IMR-90 (cell line): ENCODE data around the gene SYTL2. TPM values are rescaled to one million over a fixed set of nuclear protein-coding genes. Genes with fewer than 3 reads are reported as not detected.

Experiments used
- ATAC-seq: fragments of 200-7000 bp; cut with Tn5 transposase; 2 replicates; pipeline ENCODE4 v1.9.1; 2020; ENCODE audit warnings: low read depth, mild to moderate bottlenecking, moderate library complexity
- BruUV-seq: library from RNA; stranded (reverse); fragments of 400-500 nt; replicated peaks from 2 replicates; lab custom pipeline; 2021; lab: Mats Ljungman, UMichigan
- CTCF ChIA-PET: fragments of 300-600 bp; formaldehyde crosslinking; extraction: SDS; loops from one replicate; lab custom pipeline; 2021; ENCODE audit warnings: antibody characterized with exemption; lab: Yijun Ruan, JAX
- POLR2A ChIA-PET: fragments of 300-600 bp; sonication (Branson Sonifier 250); formaldehyde crosslinking; loops from one replicate; lab custom pipeline; 2022; ENCODE audit warnings: antibody characterized with exemption; ENCODE audit not compliant: unreplicated experiment; lab: Charles Lee
- DNase-seq: peaks from one replicate; pipeline ENCODE4 v3.0.0; 2013
- H2AFZ ChIP-seq: replicated peaks from 2 replicates; pipeline ENCODE3; 2013; ENCODE audit warnings: low read length, mild to moderate bottlenecking; ENCODE audit not compliant: poor library complexity
- H2AK5ac ChIP-seq: 2 replicates; pipeline ENCODE4 v1.6.1; 2013; ENCODE audit warnings: low read depth, low read length, inconsistent platforms
- H2AK9ac ChIP-seq: replicated peaks from 2 replicates; pipeline ENCODE3; 2013; ENCODE audit warnings: mild to moderate bottlenecking, low read depth, low read length, moderate library complexity; ENCODE audit not compliant: poor library complexity
- H2BK120ac ChIP-seq: 2 replicates; pipeline ENCODE4 v1.6.1; 2013; ENCODE audit warnings: low read depth, low read length, inconsistent platforms
- H2BK15ac ChIP-seq: 3 replicates; pipeline ENCODE4 v1.6.1; 2013; ENCODE audit warnings: low read depth, low read length, inconsistent platforms
- H2BK20ac ChIP-seq: 2 replicates; pipeline ENCODE4 v1.6.1; 2013; ENCODE audit warnings: low read depth, mild to moderate bottlenecking, inconsistent platforms, low read length, moderate library complexity
- H2BK5ac ChIP-seq: 2 replicates; pipeline ENCODE4 v1.6.1; 2013; ENCODE audit warnings: mild to moderate bottlenecking, low read depth, low read length, inconsistent platforms; ENCODE audit not compliant: poor library complexity, severe bottlenecking
- H3K14ac ChIP-seq: replicated peaks from 2 replicates; pipeline ENCODE4 v1.6.1; 2013; ENCODE audit warnings: low read depth, low read length, inconsistent platforms
- H3K18ac ChIP-seq: 2 replicates; pipeline ENCODE4 v1.6.1; 2013; ENCODE audit warnings: low read depth, low read length, control low read depth
- H3K23ac ChIP-seq: 2 replicates; pipeline ENCODE4 v1.6.1; 2013; ENCODE audit warnings: low read depth, low read length, inconsistent platforms
- H3K27ac ChIP-seq: 2 replicates; pipeline ENCODE4 v1.5.1; 2013; ENCODE audit warnings: mild to moderate bottlenecking, control low read depth, low read length; ENCODE audit not compliant: insufficient read depth
- H3K27me3 ChIP-seq: 2 replicates; pipeline ENCODE4 v1.6.1; 2013; ENCODE audit warnings: low read length; ENCODE audit not compliant: control insufficient read depth, insufficient read depth
- H3K36me3 ChIP-seq: 2 replicates; pipeline ENCODE4 v1.6.1; 2013; ENCODE audit warnings: low read length, mixed read lengths; ENCODE audit not compliant: control insufficient read depth, insufficient read depth
- H3K4ac ChIP-seq: 2 replicates; pipeline ENCODE4 v1.6.1; 2013; ENCODE audit warnings: low read depth, low read length, inconsistent platforms
- H3K4me1 ChIP-seq: 2 replicates; pipeline ENCODE4 v1.6.1; 2013; ENCODE audit warnings: low read length, mixed read lengths; ENCODE audit not compliant: control insufficient read depth, insufficient read depth
- H3K4me2 ChIP-seq: 2 replicates; pipeline ENCODE4 v1.6.1; 2013; ENCODE audit warnings: low read depth, mild to moderate bottlenecking, control low read depth, low read length, moderate library complexity
- H3K4me3 ChIP-seq: 2 replicates; pipeline ENCODE4 v1.5.1; 2013; ENCODE audit warnings: low read depth, mild to moderate bottlenecking, control low read depth, low read length, moderate library complexity; ENCODE audit not compliant: insufficient read depth
- H3K56ac ChIP-seq: 2 replicates; pipeline ENCODE4 v1.6.1; 2013; ENCODE audit warnings: low read length, inconsistent platforms; ENCODE audit not compliant: insufficient read depth; ENCODE audit errors: extremely low read depth
- H3K79me1 ChIP-seq, 2 experiments: 2 replicates each; pipeline ENCODE4 v1.6.1; 2013; ENCODE audit warnings: low read length in 2 of 2, inconsistent platforms in 1 of 2, low read depth in 1 of 2
- H3K9ac ChIP-seq: 2 replicates; pipeline ENCODE4 v1.6.1; 2013; ENCODE audit warnings: low read depth, low read length, control low read depth
- H3K9me1 ChIP-seq: 2 replicates; pipeline ENCODE4 v1.6.1; 2013; ENCODE audit warnings: low read length, inconsistent platforms; ENCODE audit not compliant: insufficient read depth
- H3K9me3 ChIP-seq: 2 replicates; pipeline ENCODE4 v1.6.1; 2013; ENCODE audit warnings: low read length; ENCODE audit not compliant: control insufficient read depth, insufficient read depth
- H4K20me1 ChIP-seq: 2 replicates; pipeline ENCODE4 v1.6.1; 2013; ENCODE audit warnings: low read length, inconsistent platforms; ENCODE audit not compliant: insufficient read depth
- H4K5ac ChIP-seq: 2 replicates; pipeline ENCODE4 v1.6.1; 2013; ENCODE audit warnings: mild to moderate bottlenecking, low read depth, low read length, control low read depth
- H4K8ac ChIP-seq, 2 experiments: 2 replicates each; pipeline ENCODE4 v1.6.1; 2013; ENCODE audit warnings: low read depth in 2 of 2, low read length in 2 of 2, control low read depth in 1 of 2, inconsistent platforms in 1 of 2
- H4K91ac ChIP-seq: 2 replicates; pipeline ENCODE4 v1.6.1; 2013; ENCODE audit warnings: low read depth, low read length, inconsistent platforms; ENCODE audit not compliant: insufficient read depth
- CHD1 ChIP-seq: IDR thresholded peaks from 2 replicates; pipeline ENCODE4 v1.6.1; 2012; ENCODE audit warnings: low read depth, low read length, improper control_type of control experiment
- WGBS, 2 experiments: methylation state at CpG; one replicate each; pipeline versions ENCODE4 v1.1.5 to v1.1.7; 2013; ENCODE audit warnings: missing lambda C conversion rate in 2 of 2; ENCODE audit not compliant: insufficient read length in 1 of 2; ENCODE audit errors: extremely low coverage in 2 of 2; 5-methylcytosine and 5-hydroxymethylcytosine counted together
- dilution Hi-C: fragments of 300-500 bp; cut with HindIII; formaldehyde crosslinking; loops from one replicate; pipeline ENCODE4 v1.14.3; 2018; ENCODE audit warnings: low sequenced_read_pairs; ENCODE audit not compliant: unreplicated experiment
- in situ Hi-C: fragments of 300-500 bp; cut with MboI; formaldehyde crosslinking; loops from 3 replicates; pipeline ENCODE4 v1.14.3; 2019; ENCODE audit warnings: low sequenced_read_pairs, inconsistent platforms, mixed read lengths
- intact Hi-C: fragments of 100-400 bp; cut with micrococcal nuclease; formaldehyde crosslinking; loops from 2 replicates; pipeline ENCODE4 v1.10.0; 2022
- polyA plus RNA-seq, 3 experiments: library from polyadenylated mRNA; depleted of rRNA; stranded (reverse); fragments of >200 nt; gene quantifications; 2 replicates each; pipeline ENCODE4 v1.2.3, GENCODE V29; 2012; ENCODE audit warnings: low replicate concordance in 1 of 3
- total RNA-seq: library from RNA; depleted of rRNA; stranded (reverse); fragments of >200 nt; gene quantifications from 2 replicates; pipeline ENCODE4 v1.2.3, GENCODE V29; 2012

SYTL2 gene
- total and polyA plus RNA-seq, 2 of the 4 experiments (the other 2 are of a cell fraction): 45.2 to 70.0 TPM

DNA sequence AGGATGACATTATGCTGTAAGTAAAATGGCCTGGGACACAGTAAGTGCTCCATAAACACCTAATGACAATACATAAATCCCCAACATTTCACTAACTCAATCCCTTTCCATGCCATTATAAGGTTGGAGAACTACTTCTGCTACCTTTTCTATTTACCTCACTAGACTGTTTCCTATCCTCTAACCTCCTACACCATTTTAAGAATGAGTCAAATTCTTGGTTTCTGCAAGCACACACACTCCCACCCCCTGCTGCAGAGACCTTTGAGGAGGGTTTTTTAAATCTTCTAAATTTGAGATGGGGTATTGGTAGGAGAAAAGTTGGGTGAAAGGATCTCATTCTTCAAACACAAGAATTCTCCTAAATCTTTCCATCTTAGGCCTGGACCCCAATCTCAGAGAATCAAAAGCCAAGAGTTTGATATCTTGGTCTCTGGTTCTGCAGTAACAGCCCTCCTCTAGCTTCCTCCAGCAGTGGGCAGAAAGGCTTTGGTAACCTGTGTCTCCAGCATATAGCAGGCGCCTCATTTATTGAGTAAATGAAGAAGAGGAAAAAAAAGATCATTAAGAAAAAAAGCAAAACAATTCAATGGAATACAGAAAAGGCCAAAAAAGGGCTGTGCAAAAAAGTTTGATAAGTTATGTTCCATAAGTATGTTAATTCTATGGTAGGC, 42.3 kb downstream of the SYTL2 start:
- intact Hi-C loops: no loop called here
- no peak overlapping the region for H3K56ac ChIP-seq
- dilution Hi-C loops: no loop called here
- H2BK15ac ChIP-seq: no peak overlapping the region
- in situ Hi-C loops: no loop called here
- no peaks in the 10 kb centered on the region for H4K20me1 ChIP-seq
- no peak overlapping the region for H3K9ac ChIP-seq
- WGBS, 2 experiments: no CpG with 5 or more reads among the region's 1 CpG
- H3K9me3 ChIP-seq: peaks cover 8% of the 10 kb centered on the region; the same call in 1 of the 2 replicates
- H2BK20ac ChIP-seq: no peak overlapping the region
- H4K5ac ChIP-seq: no peak overlapping the region
- no peak overlapping the region for H3K18ac ChIP-seq
- no peak overlapping the region for H2AFZ ChIP-seq
- no peaks in the 10 kb centered on the region for H3K27me3 ChIP-seq
- no peak overlapping the region for H3K4me3 ChIP-seq
- no peak for TF ChIP-seq CHD1
- DNase-seq (no peak), ATAC-seq (no peak)
- H3K4me2 ChIP-seq: no peak overlapping the region
- H3K9me1 ChIP-seq: peaks cover 8% of the 10 kb centered on the region; the same call in 1 of the 2 replicates
- no peak overlapping the region for H3K27ac ChIP-seq
- H2BK5ac ChIP-seq: no peak overlapping the region
- peaks cover 3% of the 10 kb centered on the region; the same call in 1 of the 2 replicates for H3K36me3 ChIP-seq
- peaks cover 22 to 24% of the 10 kb centered on the region in 2 experiments for H3K79me1 ChIP-seq
- no peak overlapping the region for H3K4ac ChIP-seq
- H2BK120ac ChIP-seq: no peak overlapping the region
- no peak overlapping the region for H2AK9ac ChIP-seq
- H3K14ac ChIP-seq: no peak overlapping the region
- POLR2A ChIA-PET: no interaction called here
- H2AK5ac ChIP-seq: no peak overlapping the region
- H4K91ac ChIP-seq: no peak overlapping the region
- H3K23ac ChIP-seq: no peak overlapping the region
- no peak overlapping the region for H4K8ac ChIP-seq
- CTCF ChIA-PET: no interaction called here
- H3K4me1 ChIP-seq: peaks cover 18% of the 10 kb centered on the region
- no TSS peak for BruUV-seq
